Measurements from ENCODE around the gene FAM107A.

DNA sequence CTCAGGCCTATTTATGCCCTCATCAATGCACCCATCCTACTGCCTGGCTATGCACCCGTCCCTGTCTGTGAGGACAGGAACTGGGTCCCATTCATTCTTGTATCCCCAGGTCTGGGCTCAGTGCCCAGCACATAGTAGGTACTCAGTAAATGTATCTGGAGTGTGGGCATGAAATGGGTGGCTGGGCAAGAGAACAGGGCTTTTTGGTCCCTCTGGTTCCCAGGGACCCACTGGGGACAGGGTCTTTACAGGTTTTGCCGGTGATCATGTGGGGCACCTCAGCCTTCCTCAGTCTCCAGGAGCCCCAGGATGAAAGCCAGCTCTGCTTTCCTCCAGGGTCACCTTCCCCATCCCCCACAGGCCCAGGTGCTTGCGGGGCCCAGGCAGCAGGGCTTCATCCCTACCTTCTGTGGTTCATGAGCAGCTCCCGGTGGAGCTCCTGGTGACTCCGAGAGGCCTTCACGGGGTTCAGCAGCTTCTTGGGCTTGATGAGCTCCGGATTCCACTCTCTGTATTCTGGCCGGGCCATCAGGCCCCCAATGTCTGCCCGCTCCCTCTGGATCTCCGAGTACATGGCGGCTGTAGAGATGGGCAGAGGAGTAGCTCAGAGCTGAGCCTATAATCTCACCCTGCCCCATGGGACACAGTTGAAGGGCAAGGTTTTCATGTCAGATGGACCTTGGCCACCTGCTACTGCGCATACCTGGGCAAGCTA, 7.7 kb downstream of the FAM107A start:
- TF ChIP-seq POLR2A (IDR thresholded peaks at IDR 0.05) (no peak), CTCF (IDR thresholded peaks at IDR 0.05) (no peak)

Measured in thyroid gland (tissue), 4 donors.